H1 (cell line): ENCODE data around the gene LTN1. TPM values are rescaled to one million over a fixed set of nuclear protein-coding genes. Genes with fewer than 3 reads are reported as not detected.

Experiments
- CTCF ChIA-PET: fragments of 300-600 bp; sonication (Branson Sonifier 250); formaldehyde crosslinking; loops from one replicate; lab custom pipeline; 2021; ENCODE audit not compliant: partially characterized antibody; lab: Charles Lee
- POLR2A ChIA-PET: fragments of 300-600 bp; sonication (Branson Sonifier 250); formaldehyde crosslinking; loops from one replicate; lab custom pipeline; 2021; ENCODE audit warnings: inconsistent platforms; ENCODE audit not compliant: partially characterized antibody; lab: Charles Lee
- DNase-seq, 2 experiments: peaks; one replicate each; pipeline versions ENCODE4 v3.0.0 to v3.0.0-alpha.2; 2010 to 2022; ENCODE audit warnings: low spot score in 2 of 2, low read depth in 1 of 2, mixed read lengths in 1 of 2
- FAIRE-seq: peaks from 2 replicates; lab custom pipeline; 2011; peaks lifted over from hg19 to GRCh38; lab: Jason Lieb, UNC
- H2AFZ ChIP-seq: 2 replicates; pipeline ENCODE4 v1.8.1; 2012; ENCODE audit warnings: low read length, inconsistent platforms
- H2AK5ac ChIP-seq: 2 replicates; pipeline ENCODE4 v1.6.1; 2013; ENCODE audit warnings: low read depth, low read length
- H2BK120ac ChIP-seq: replicated peaks from 2 replicates; pipeline ENCODE3; 2013; ENCODE audit warnings: low read depth, low read length, inconsistent platforms
- H2BK12ac ChIP-seq: 2 replicates; pipeline ENCODE4 v1.6.1; 2013; ENCODE audit warnings: low read depth, low read length
- H2BK15ac ChIP-seq: 2 replicates; pipeline ENCODE4 v1.6.1; 2013; ENCODE audit warnings: low read length
- H2BK20ac ChIP-seq: 2 replicates; pipeline ENCODE4 v1.6.1; 2013; ENCODE audit warnings: low read length
- H2BK5ac ChIP-seq: 2 replicates; pipeline ENCODE4 v1.6.1; 2013; ENCODE audit warnings: low read depth, low read length
- H3K14ac ChIP-seq: 2 replicates; pipeline ENCODE4 v1.6.1; 2013; ENCODE audit warnings: inconsistent platforms; ENCODE audit not compliant: insufficient read length
- H3K18ac ChIP-seq: 2 replicates; pipeline ENCODE4 v1.6.1; 2013; ENCODE audit warnings: low read length; ENCODE audit errors: extremely low read depth
- H3K23ac ChIP-seq: 2 replicates; pipeline ENCODE4 v1.6.1; 2013; ENCODE audit warnings: inconsistent platforms; ENCODE audit not compliant: insufficient read length
- H3K23me2 ChIP-seq: 2 replicates; pipeline ENCODE4 v1.6.1; 2013; ENCODE audit warnings: low read depth, low read length
- H3K27ac ChIP-seq: 2 replicates; pipeline ENCODE4 v1.6.1; 2011; ENCODE audit warnings: low read depth, low read length, inconsistent platforms
- H3K27me3 ChIP-seq, 4 experiments: replicated peaks in 1 of 4; 1 replicate in 1 of 4; 2 replicates in 3 of 4; pipeline versions ENCODE4 v1.6.1 to v1.8.1; 2011 to 2013; ENCODE audit warnings: low read length in 3 of 4, mild to moderate bottlenecking in 3 of 4, inconsistent platforms in 2 of 4, mixed read lengths in 2 of 4, moderate library complexity in 1 of 4; ENCODE audit not compliant: control insufficient read depth in 3 of 4, insufficient read depth in 3 of 4; ENCODE audit errors: extremely low read depth in 1 of 4
- H3K36me3 ChIP-seq, 4 experiments: 2 replicates each; pipeline versions ENCODE4 v1.6.1 to v1.8.1; 2011 to 2013; ENCODE audit warnings: mild to moderate bottlenecking in 4 of 4, low read length in 3 of 4, moderate library complexity in 2 of 4, control low read depth in 1 of 4, inconsistent platforms in 1 of 4; ENCODE audit not compliant: insufficient read depth in 4 of 4, control insufficient read depth in 2 of 4
- H3K4ac ChIP-seq: replicated peaks from 2 replicates; pipeline ENCODE3; 2013; ENCODE audit warnings: low read length, low read depth, mixed read lengths, inconsistent platforms; ENCODE audit not compliant: insufficient read length
- H3K4me1 ChIP-seq, 4 experiments: replicated peaks in 1 of 4; 1 replicate in 1 of 4; 2 replicates in 3 of 4; pipeline versions ENCODE4 v1.6.1 to v1.8.1; 2011 to 2013; ENCODE audit warnings: low read length in 3 of 4, inconsistent platforms in 2 of 4, mixed read lengths in 1 of 4; ENCODE audit not compliant: insufficient read depth in 4 of 4, control insufficient read depth in 3 of 4
- H3K4me2 ChIP-seq, 2 experiments: 2 replicates each; pipeline versions ENCODE4 v1.6.1 to v1.8.1; 2011 to 2013; ENCODE audit warnings: low read depth in 2 of 2, low read length in 2 of 2, control low read depth in 1 of 2, inconsistent platforms in 1 of 2, mild to moderate bottlenecking in 1 of 2; ENCODE audit not compliant: insufficient read depth in 1 of 2
- H3K4me3 ChIP-seq, 4 experiments: fragments of 200-600, 300-600 bp in 1 of 4; sonication (generic), shearing (Covaris generic), sonication (Bioruptor Twin) in 1 of 4; 2 replicates each; pipeline versions ENCODE4 v1.5.1 to v1.8.1; 2011 to 2016; ENCODE audit warnings: low read length in 4 of 4, low read depth in 3 of 4, control low read depth in 2 of 4, inconsistent platforms in 2 of 4, mild to moderate bottlenecking in 2 of 4, mixed read lengths in 1 of 4, moderate library complexity in 1 of 4; ENCODE audit not compliant: insufficient read depth in 2 of 4; ENCODE audit errors: extremely low read depth in 1 of 4
- H3K56ac ChIP-seq: replicated peaks from 2 replicates; pipeline ENCODE3; 2013; ENCODE audit warnings: low read depth, mild to moderate bottlenecking, mixed read lengths, low read length, inconsistent platforms; ENCODE audit not compliant: insufficient read length
- H3K79me1 ChIP-seq: 2 replicates; pipeline ENCODE4 v1.6.1; 2013; ENCODE audit warnings: low read depth, low read length, control low read depth
- H3K79me2 ChIP-seq, 2 experiments: 2 replicates each; pipeline versions ENCODE4 v1.6.1 to v1.8.1; 2012 to 2013; ENCODE audit warnings: low read length in 2 of 2, mild to moderate bottlenecking in 2 of 2, inconsistent platforms in 1 of 2; ENCODE audit not compliant: insufficient read depth in 2 of 2, control insufficient read depth in 1 of 2
- H3K9ac ChIP-seq, 4 experiments: replicated peaks in 1 of 4; 1 replicate in 1 of 4; 2 replicates in 3 of 4; pipeline versions ENCODE4 v1.6.1 to v1.8.1; 2011 to 2013; ENCODE audit warnings: low read depth in 3 of 4, low read length in 3 of 4, control low read depth in 2 of 4, mild to moderate bottlenecking in 2 of 4, moderate library complexity in 2 of 4, inconsistent platforms in 1 of 4; ENCODE audit errors: extremely low read depth in 1 of 4
- H3K9me3 ChIP-seq, 2 experiments: 2 replicates each; pipeline versions ENCODE4 v1.6.1 to v1.8.1; 2012 to 2013; ENCODE audit warnings: mild to moderate bottlenecking in 2 of 2, moderate library complexity in 2 of 2, control low read depth in 1 of 2, inconsistent platforms in 1 of 2, low read depth in 1 of 2, low read length in 1 of 2, mixed read lengths in 1 of 2; ENCODE audit not compliant: insufficient read depth in 2 of 2
- H4K20me1 ChIP-seq, 2 experiments: replicated peaks in 1 of 2; 2 replicates each; pipeline versions ENCODE3 to v1.8.1; 2011 to 2013; ENCODE audit warnings: inconsistent platforms in 2 of 2, low read length in 2 of 2, mild to moderate bottlenecking in 1 of 2; ENCODE audit not compliant: insufficient read depth in 2 of 2, control insufficient read depth in 1 of 2
- H4K5ac ChIP-seq: 2 replicates; pipeline ENCODE4 v1.6.1; 2013; ENCODE audit warnings: low read length, low read depth, mixed read lengths, inconsistent platforms; ENCODE audit not compliant: insufficient read length
- H4K8ac ChIP-seq: 2 replicates; pipeline ENCODE4 v1.8.0; 2013; ENCODE audit warnings: mild to moderate bottlenecking, moderate library complexity, low read length, inconsistent platforms; ENCODE audit not compliant: insufficient read depth; ENCODE audit errors: extremely low read depth
- H4K91ac ChIP-seq: replicated peaks from 2 replicates; pipeline ENCODE3; 2013; ENCODE audit warnings: low read length, mixed read lengths, inconsistent platforms; ENCODE audit not compliant: insufficient read length
- POU5F1 ChIP-seq: IDR thresholded peaks from 2 replicates; pipeline ENCODE4 v1.6.1; 2011; ENCODE audit warnings: low read depth, mild to moderate bottlenecking, low read length, moderate library complexity
- WGBS, 2 experiments: shearing (Covaris generic) in 1 of 2; methylation state at CpG; one replicate each; pipeline versions ENCODE4 v1.1.6 to v1.1.7; 2013 to 2015; ENCODE audit warnings: low lambda C conversion rate in 2 of 2, mixed read lengths in 2 of 2, inconsistent platforms in 1 of 2, low coverage in 1 of 2, missing lambda C conversion rate in 1 of 2; ENCODE audit not compliant: insufficient replicate concordance in 2 of 2, insufficient coverage in 1 of 2, insufficient read length in 1 of 2; ENCODE audit errors: extremely low coverage in 1 of 2, missing lambda C conversion rate in 1 of 2; 5-methylcytosine and 5-hydroxymethylcytosine counted together
- polyA plus RNA-seq, 7 experiments: library from polyadenylated mRNA; depleted of rRNA in 3 of 7; stranded (reverse) in 5 of 7; unstranded in 2 of 7; fragments of >200 nt in 5 of 7; fragments of 200-250 nt in 2 of 7; gene quantifications; 1 replicate in 5 of 7; 2 replicates in 1 of 7; 4 replicates in 1 of 7; pipeline versions ENCODE4 v1.2.1 to v1.2.3, GENCODE V29; 2011 to 2013; ENCODE audit warnings: missing spikeins in 2 of 7, mixed read lengths in 2 of 7
- total RNA-seq: library from RNA; stranded (reverse); fragmentation: NEBNext Ultra II Directional; extraction: Animal tissue kit (Norgen Biotek cat#: 25700); gene quantifications from 2 replicates; pipeline ENCODE4 v1.2.1, GENCODE V29; 2021

LTN1 gene
- total and polyA plus RNA-seq, 2 of the 8 experiments (the other 6 are each of a cell fraction or from before 2014, with no cell fraction given) = 3.2 to 23.5 TPM

- H2AFZ ChIP-seq = no peak overlapping the region
- no peaks in the 10 kb centered on the region for H3K4me1 ChIP-seq
- no peak overlapping the region for H2BK120ac ChIP-seq
- H2BK5ac ChIP-seq = no peak overlapping the region
- no peak overlapping the region for H3K4ac ChIP-seq
- DNase-seq = no peak
- no peak overlapping the region for H2BK15ac ChIP-seq
- TF ChIP-seq POU5F1 = no peak
- no peak for FAIRE-seq
- CTCF ChIA-PET = no interaction called here
- no peak overlapping the region for H3K18ac ChIP-seq
- no peak overlapping the region for H3K4me2 ChIP-seq
- H3K4me3 ChIP-seq = no peak overlapping the region
- no peaks in the 10 kb centered on the region for H3K23me2 ChIP-seq
- no peak overlapping the region for H4K91ac ChIP-seq
- H2BK12ac ChIP-seq = no peak overlapping the region
- no peaks in the 10 kb centered on the region for H3K9me3 ChIP-seq
- H3K79me2 ChIP-seq = no peaks in the 10 kb centered on the region
- H3K9ac ChIP-seq = no peak overlapping the region
- H2AK5ac ChIP-seq = no peak overlapping the region
- H3K14ac ChIP-seq = no peak overlapping the region
- no peak overlapping the region for H3K23ac ChIP-seq
- WGBS, 2 experiments = 96% methylated on average over 1 of the region's 1 CpG; no CpG with 5 or more reads in 1 of the 2 experiments
- H4K5ac ChIP-seq = no peak overlapping the region
- POLR2A ChIA-PET = no interaction called here
- H3K27ac ChIP-seq = no peak overlapping the region
- H3K36me3 ChIP-seq = peaks cover 0 to 22% (median 6%) of the 10 kb centered on the region in 4 experiments; a peak in 5 of 8 replicates
- H3K56ac ChIP-seq = no peak overlapping the region
- H4K8ac ChIP-seq = no peak overlapping the region
- H3K79me1 ChIP-seq = no peaks in the 10 kb centered on the region
- H4K20me1 ChIP-seq = no peaks in the 10 kb centered on the region
- H2BK20ac ChIP-seq = no peak overlapping the region
- no peaks in the 10 kb centered on the region for H3K27me3 ChIP-seq
These were observed 40.0 kb downstream of the LTN1 start for GRCh38 chr21:28952686-28953085.
